ENCODE results near the gene CDKAL1. TPM values are rescaled to one million over a fixed set of nuclear protein-coding genes. Genes with fewer than 3 reads are reported as not detected.

The CDKAL1 gene
- total RNA-seq, 1 donor from 2014 or later: 34.3 TPM

GRCh38 chr6:21200134-21200870 lies 666.0 kb downstream of the CDKAL1 start:
- Mint-ChIP-seq H3K4me1 (ENCODE audit: low read depth) (peaks cover 42% of the 10 kb centered on the region), H3K27ac (peak overlapping the region; percentile 60), H3K4me3 (ENCODE audit: low read depth) (no peak overlapping the region), H3K9me3 (ENCODE audit: low read depth) (peaks cover 6% of the 10 kb centered on the region), H3K27me3 (no peaks in the 10 kb centered on the region), H3K36me3 (ENCODE audit: insufficient read depth) (peaks cover 7% of the 10 kb centered on the region)
- no peak for DNase-seq (ENCODE audit: low spot score, unreplicated experiment)
- no peak for TF ChIP-seq CTCF (IDR thresholded peaks at IDR 0.05; ENCODE audit: unreplicated experiment)

GRCh38 chr6:21201187-21201586 lies 666.9 kb downstream of the CDKAL1 start:
- H3K27ac Mint-ChIP-seq: no peak overlapping the region
- TF ChIP-seq CTCF (IDR thresholded peaks at IDR 0.05; ENCODE audit: unreplicated experiment): no peak
- H3K4me3 Mint-ChIP-seq (ENCODE audit: low read depth): no peak overlapping the region
- H3K9me3 Mint-ChIP-seq (ENCODE audit: low read depth): peaks cover 6% of the 10 kb centered on the region
- H3K4me1 Mint-ChIP-seq (ENCODE audit: low read depth): peaks cover 42% of the 10 kb centered on the region
- no peaks in the 10 kb centered on the region for H3K27me3 Mint-ChIP-seq
- DNase-seq (ENCODE audit: low spot score, unreplicated experiment): no peak
- H3K36me3 Mint-ChIP-seq (ENCODE audit: insufficient read depth): peaks cover 9% of the 10 kb centered on the region

GRCh38 chr6:21201637-21202350 lies 667.5 kb downstream of the CDKAL1 start:
- H3K4me1 Mint-ChIP-seq (ENCODE audit: low read depth): peaks cover 40% of the 10 kb centered on the region
- H3K36me3 Mint-ChIP-seq (ENCODE audit: insufficient read depth): peaks cover 11% of the 10 kb centered on the region
- no peaks in the 10 kb centered on the region for H3K27me3 Mint-ChIP-seq
- no peak for TF ChIP-seq CTCF (IDR thresholded peaks at IDR 0.05; ENCODE audit: unreplicated experiment)
- DNase-seq (ENCODE audit: low spot score, unreplicated experiment): no peak
- H3K4me3 Mint-ChIP-seq (ENCODE audit: low read depth): no peak overlapping the region
- H3K27ac Mint-ChIP-seq: no peak overlapping the region
- H3K9me3 Mint-ChIP-seq (ENCODE audit: low read depth): peaks cover 6% of the 10 kb centered on the region

GRCh38 chr6:21202521-21202920 lies 668.3 kb downstream of the CDKAL1 start:
- Mint-ChIP-seq H3K4me3 (ENCODE audit: low read depth) (no peak overlapping the region), H3K9me3 (ENCODE audit: low read depth) (peaks cover 6% of the 10 kb centered on the region), H3K4me1 (ENCODE audit: low read depth) (peaks cover 38% of the 10 kb centered on the region), H3K36me3 (ENCODE audit: insufficient read depth) (peaks cover 11% of the 10 kb centered on the region), H3K27ac (no peak overlapping the region), H3K27me3 (no peaks in the 10 kb centered on the region)
- TF ChIP-seq CTCF (IDR thresholded peaks at IDR 0.05; ENCODE audit: unreplicated experiment): no peak
- DNase-seq (ENCODE audit: low spot score, unreplicated experiment): no peak

- Mint-ChIP-seq H3K4me3 (ENCODE audit: low read depth) (no peak overlapping the region), H3K27ac (no peak overlapping the region), H3K36me3 (ENCODE audit: insufficient read depth) (peaks cover 11% of the 10 kb centered on the region), H3K4me1 (ENCODE audit: low read depth) (peaks cover 26% of the 10 kb centered on the region), H3K9me3 (ENCODE audit: low read depth) (peaks cover 6% of the 10 kb centered on the region), H3K27me3 (no peaks in the 10 kb centered on the region)
- DNase-seq (ENCODE audit: low spot score, unreplicated experiment): no peak
- no peak for TF ChIP-seq CTCF (IDR thresholded peaks at IDR 0.05; ENCODE audit: unreplicated experiment)
These were observed 670.7 kb downstream of the CDKAL1 start for GRCh38 chr6:21204951-21205350.

Data from progenitor cell of endocrine pancreas (in vitro differentiated cells).